Peyer's patch (tissue), 4 donors: Measurements from ENCODE around the gene E4F1.
A peak's percentile ranks its signal among the peaks of the same experiment; 100 is the strongest.

Source experiments
- POLR2A ChIP-seq, 2 donors: fragments of 450-650 bp; IDR thresholded peaks; one replicate each; pipeline ENCODE4 v1.5.1; 2017; ENCODE audit warnings: antibody characterized with exemption in 2 of 2, mild to moderate bottlenecking in 2 of 2, moderate library complexity in 2 of 2
- TF ChIP-seq, protein P1 (sequence below), 6 experiments: fragments of 450-650 bp in 4 of 6; fragments of 200-600 bp in 2 of 6; sonication (generic) in 1 of 6; IDR thresholded peaks; one replicate each; pipeline ENCODE4 v1.5.1; 2017 to 2019; ENCODE audit warnings: antibody characterized with exemption in 6 of 6, mild to moderate bottlenecking in 3 of 6, moderate library complexity in 1 of 6

DNA sequence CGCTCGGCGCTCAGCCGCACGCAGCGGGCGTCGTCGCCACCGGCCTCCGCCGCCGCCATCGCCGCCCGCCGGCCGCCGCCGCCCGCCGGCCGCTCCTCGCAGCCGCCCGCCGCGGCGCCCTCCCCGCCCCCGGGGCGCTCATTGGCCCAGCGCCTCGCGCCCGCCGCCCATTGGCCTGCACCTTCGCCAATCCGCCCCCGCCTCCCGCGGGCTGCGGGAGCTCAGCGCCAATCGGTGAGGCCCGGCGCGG is 8.7 kb upstream of the E4F1 start, which contains the start of gene PGP:
- TF ChIP-seq, protein P1, sequence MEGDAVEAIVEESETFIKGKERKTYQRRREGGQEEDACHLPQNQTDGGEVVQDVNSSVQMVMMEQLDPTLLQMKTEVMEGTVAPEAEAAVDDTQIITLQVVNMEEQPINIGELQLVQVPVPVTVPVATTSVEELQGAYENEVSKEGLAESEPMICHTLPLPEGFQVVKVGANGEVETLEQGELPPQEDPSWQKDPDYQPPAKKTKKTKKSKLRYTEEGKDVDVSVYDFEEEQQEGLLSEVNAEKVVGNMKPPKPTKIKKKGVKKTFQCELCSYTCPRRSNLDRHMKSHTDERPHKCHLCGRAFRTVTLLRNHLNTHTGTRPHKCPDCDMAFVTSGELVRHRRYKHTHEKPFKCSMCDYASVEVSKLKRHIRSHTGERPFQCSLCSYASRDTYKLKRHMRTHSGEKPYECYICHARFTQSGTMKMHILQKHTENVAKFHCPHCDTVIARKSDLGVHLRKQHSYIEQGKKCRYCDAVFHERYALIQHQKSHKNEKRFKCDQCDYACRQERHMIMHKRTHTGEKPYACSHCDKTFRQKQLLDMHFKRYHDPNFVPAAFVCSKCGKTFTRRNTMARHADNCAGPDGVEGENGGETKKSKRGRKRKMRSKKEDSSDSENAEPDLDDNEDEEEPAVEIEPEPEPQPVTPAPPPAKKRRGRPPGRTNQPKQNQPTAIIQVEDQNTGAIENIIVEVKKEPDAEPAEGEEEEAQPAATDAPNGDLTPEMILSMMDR (IDR thresholded peaks at IDR 0.05) = peak in 1 of 6 experiments; percentile 8
- no peak for TF ChIP-seq POLR2A (IDR thresholded peaks at IDR 0.05)
